ENCODE measurements around the gene CARD10.

DNA sequence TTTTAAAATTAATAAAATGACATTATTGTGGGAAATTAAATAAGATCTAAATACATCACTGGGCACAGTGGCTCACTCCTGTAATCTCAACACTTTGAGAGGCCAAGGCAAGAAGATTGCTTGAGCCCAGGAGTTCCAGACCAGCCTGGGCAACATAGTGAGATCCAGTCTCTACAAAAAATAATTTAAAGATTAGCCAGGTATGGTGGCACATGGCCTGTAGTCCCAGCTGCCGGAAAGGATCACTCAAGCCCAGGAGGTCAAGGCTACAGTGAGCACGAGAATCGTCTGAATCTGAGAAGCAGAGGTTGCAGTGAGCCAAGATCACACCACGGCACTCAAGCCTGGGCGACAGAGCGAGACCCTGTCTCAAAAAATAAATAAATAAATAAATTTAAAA, 15.9 kb upstream of the CARD10 start:
- TF ChIP-seq FOSL1 (IDR thresholded peaks at IDR 0.05; ENCODE audit: insufficient read depth, low read depth, low read length), result no peak
- no peak for TF ChIP-seq MAFK (IDR thresholded peaks at IDR 0.05; ENCODE audit: low read depth, low read length)
- no peak for TF ChIP-seq RXRA (IDR thresholded peaks at IDR 0.05; ENCODE audit: insufficient read depth, low read depth, low read length)
- TF ChIP-seq POLR2AphosphoS5 (IDR thresholded peaks at IDR 0.05; ENCODE audit: low read depth, low read length), result no peak
- no peak for TF ChIP-seq EP300 (IDR thresholded peaks at IDR 0.05; ENCODE audit: borderline replicate concordance in 1 of 2, low read depth in 2 of 2, low read length in 2 of 2)
- TF ChIP-seq, protein P1, sequence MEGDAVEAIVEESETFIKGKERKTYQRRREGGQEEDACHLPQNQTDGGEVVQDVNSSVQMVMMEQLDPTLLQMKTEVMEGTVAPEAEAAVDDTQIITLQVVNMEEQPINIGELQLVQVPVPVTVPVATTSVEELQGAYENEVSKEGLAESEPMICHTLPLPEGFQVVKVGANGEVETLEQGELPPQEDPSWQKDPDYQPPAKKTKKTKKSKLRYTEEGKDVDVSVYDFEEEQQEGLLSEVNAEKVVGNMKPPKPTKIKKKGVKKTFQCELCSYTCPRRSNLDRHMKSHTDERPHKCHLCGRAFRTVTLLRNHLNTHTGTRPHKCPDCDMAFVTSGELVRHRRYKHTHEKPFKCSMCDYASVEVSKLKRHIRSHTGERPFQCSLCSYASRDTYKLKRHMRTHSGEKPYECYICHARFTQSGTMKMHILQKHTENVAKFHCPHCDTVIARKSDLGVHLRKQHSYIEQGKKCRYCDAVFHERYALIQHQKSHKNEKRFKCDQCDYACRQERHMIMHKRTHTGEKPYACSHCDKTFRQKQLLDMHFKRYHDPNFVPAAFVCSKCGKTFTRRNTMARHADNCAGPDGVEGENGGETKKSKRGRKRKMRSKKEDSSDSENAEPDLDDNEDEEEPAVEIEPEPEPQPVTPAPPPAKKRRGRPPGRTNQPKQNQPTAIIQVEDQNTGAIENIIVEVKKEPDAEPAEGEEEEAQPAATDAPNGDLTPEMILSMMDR (IDR thresholded peaks at IDR 0.05; ENCODE audit: control extremely low read depth in 1 of 3, insufficient read depth in 1 of 3, low read depth in 1 of 3, low read length in 3 of 3), result no peak
- no peak for TF ChIP-seq JUND (IDR thresholded peaks at IDR 0.05; ENCODE audit: low read length)
- TF ChIP-seq CEBPB (IDR thresholded peaks at IDR 0.05; ENCODE audit: low read depth, low read length), result no peak
